SK-N-DZ (cell line): ENCODE results near the gene NIPBL. TPM values are rescaled to one million over a fixed set of nuclear protein-coding genes. Genes with fewer than 3 reads are reported as not detected.
A peak's percentile ranks its signal among the peaks of the same experiment; 100 is the strongest.
"Not testable (repeated sequence)": the region's sequence is repeated elsewhere in the genome, so short reads cannot be mapped to it uniquely, and the experiment has no call there.

ENCODE experiments used
- DNase-seq: peaks from one replicate; pipeline ENCODE4 v3.0.0-alpha.2; 2015; ENCODE audit warnings: low spot score
- polyA plus RNA-seq, 2 experiments: library from polyadenylated mRNA; depleted of rRNA; stranded (reverse); fragments of >200 nt; gene quantifications; 2 replicates each; pipeline ENCODE4 v1.2.3, GENCODE V29; 2014

Gene NIPBL
- polyA plus RNA-seq (2014; cell fraction: cytosol; rRNA removed): 12.2 and 14.5 TPM in 2 replicates
- polyA plus RNA-seq (2014; cell fraction: nucleus; rRNA removed): 16.8 and 19.5 TPM in 2 replicates

GRCh38 chr5:36876299-36876964, at the start of gene NIPBL:
NIPBL (plus strand) TSS chr5:36876769; CDS start chr5:36953697, 76,928 bp downstream.
- DNase-seq: peak; percentile 94

GRCh38 chr5:36832274-36832673, 44.3 kb upstream of the NIPBL start:
- DNase-seq: no peak

GRCh38 chr5:36836831-36837230, 39.7 kb upstream of the NIPBL start:
- no peak for DNase-seq

GRCh38 chr5:36839489-36840476, 36.8 kb upstream of the NIPBL start:
- no peak for DNase-seq

GRCh38 chr5:36841677-36842076, 34.9 kb upstream of the NIPBL start:
- no peak for DNase-seq

DNA sequence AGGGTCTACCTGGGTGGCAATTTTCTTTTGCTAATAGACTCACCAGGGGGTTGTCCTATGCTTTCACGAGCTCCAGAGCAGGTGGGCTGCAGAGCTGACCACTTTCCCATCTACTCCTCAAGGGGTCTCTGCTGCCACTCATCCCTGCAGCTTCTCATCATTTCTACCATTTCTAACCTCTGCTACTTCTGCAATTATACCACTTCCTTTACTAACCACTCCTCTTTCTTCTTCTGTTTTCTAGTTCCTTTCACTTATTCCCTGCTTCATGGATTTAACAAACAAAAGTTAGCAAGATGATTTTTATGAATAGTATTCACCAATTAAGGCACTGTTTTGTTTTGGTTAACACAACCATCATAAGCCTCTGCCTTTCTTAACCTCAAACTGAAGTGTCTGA, 34.5 kb upstream of the NIPBL start:
- DNase-seq: no peak

- DNase-seq: no peak
These were observed 32.3 kb upstream of the NIPBL start for GRCh38 chr5:36844305-36844704.

- DNase-seq: not testable (repeated sequence)
These were observed 28.0 kb upstream of the NIPBL start for GRCh38 chr5:36848545-36848944.

DNA sequence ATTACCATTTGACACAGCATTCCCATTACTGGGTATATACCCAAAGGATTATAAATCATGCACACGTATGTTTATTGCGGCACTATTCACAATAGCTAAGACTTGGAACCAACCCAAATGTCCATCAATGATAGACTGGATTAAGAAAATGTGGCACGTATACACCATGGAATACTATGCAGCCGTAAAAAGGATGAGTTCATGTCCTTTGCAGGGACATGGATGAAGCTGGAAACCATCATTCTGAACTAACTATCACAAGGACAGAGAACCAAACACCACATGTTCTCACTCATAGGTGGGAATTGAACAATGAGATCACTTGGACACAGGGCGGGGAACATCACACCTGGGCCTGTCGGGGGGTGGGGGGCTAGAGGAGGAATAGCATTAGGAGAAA, 23.7 kb upstream of the NIPBL start:
- DNase-seq: not testable (repeated sequence)

GRCh38 chr5:36854402-36855140, 22.0 kb upstream of the NIPBL start:
- no peak for DNase-seq

- no peak for DNase-seq
These were observed 21.5 kb upstream of the NIPBL start for GRCh38 chr5:36855141-36855495.

GRCh38 chr5:36861871-36862270, 14.7 kb upstream of the NIPBL start:
- no peak for DNase-seq

DNA sequence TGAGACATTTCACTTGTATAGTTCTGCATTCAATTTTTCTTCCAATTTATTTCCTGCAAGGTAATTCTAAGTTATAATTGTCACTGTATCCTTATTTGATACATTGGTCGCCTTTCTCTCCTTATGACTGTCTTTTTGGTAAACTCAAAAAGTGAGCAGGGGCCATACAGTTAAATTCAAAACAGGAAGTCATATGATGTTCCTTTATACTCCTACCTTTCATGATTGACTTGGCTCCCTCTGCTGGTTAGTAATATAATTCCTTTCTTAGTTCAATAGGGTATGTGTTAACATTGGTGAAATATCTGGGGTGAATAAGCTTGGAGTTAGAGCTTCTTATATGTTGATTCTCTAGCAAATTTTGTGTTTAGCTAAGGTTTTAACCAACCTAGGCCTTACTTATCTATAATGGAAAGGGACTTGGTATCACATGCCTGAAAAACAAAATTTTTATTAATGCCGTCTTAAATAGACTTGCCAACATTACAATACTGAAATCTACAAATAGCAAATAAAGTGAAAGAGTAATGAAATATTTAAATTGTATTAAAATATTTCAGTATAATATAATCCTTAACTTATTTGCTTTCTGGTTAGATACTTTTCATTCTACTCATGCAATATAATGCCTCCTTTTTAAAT, 6.0 kb upstream of the NIPBL start:
- DNase-seq: peak; percentile 72

DNA sequence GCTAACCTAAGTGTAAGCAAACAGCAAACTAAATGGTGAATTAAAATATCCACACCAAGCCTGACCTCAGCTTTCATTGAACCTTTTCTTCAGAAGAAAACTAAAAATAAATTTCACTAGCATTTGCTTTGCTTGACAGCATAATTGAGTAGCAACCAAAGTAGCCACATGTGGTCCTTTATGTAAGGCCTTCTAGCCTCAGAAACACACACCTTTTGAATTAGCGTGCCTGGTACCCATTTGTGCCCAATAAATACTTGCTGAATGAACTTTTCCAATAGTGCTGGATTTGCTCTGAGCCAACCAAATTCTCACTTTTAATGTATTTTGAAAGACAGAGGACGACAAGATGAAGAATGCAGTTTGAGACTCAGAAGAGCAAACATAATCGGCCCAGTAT, 2.1 kb upstream of the NIPBL start:
- DNase-seq: no peak

- DNase-seq: peak; percentile 54
These were observed 1.3 kb upstream of the NIPBL start for GRCh38 chr5:36875051-36875789.

DNA sequence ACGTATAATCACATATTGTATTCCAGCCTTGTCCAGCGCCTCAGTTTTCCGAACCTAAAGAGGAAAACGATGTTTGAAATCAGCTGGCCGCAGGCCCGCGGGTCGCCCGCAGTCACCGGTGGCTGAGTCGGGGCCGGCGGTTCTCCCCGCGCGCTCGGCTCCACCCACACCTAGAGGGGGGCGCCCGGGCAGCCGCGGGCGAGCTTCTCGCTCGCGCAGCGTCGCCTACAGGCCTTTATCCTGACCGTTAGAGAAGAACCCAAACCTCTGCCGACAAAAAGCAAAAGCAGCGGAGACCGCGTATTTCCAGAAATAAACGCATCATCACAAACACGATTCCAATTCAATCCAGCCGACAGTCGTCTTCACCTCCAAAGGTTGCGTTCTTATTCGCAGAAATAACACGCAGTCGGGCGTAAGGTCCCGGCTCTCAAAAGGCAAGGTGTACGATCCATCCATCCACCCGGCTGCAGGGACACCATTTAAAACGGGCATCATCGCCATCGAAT, 725 bp upstream of the NIPBL start:
- DNase-seq: peak; percentile 74

DNA sequence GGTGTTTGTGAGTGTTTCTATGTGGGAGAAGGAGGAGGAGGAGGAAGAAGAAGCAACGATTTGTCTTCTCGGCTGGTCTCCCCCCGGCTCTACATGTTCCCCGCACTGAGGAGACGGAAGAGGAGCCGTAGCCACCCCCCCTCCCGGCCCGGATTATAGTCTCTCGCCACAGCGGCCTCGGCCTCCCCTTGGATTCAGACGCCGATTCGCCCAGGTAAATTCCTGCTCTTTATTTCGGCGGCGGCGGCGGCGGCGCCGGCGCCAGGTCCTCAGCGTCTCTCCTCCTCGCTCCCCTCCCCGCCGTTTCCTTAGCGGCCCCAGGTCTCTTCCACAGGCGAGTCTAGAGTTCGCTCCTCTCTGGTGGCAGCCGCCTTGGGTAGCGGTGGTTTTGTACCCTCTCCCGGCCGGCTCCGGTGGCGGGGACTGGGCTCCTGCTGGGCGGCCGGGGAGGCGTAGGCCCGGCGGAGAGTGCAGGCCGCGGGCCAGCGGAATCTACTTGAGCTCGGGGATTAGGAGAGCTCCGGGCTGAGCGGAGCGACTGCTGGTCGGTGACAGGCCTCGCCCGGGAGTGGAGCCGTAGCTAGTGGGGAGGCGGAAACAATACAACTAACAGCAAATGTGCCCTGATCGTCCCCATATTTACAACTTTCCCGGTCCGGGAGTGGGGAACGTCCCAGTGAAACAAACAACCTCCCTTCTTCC, 547 bp downstream of the NIPBL start:
- peak; percentile 55 for DNase-seq

GRCh38 chr5:36877667-36878391, 1.3 kb downstream of the NIPBL start:
- no peak for DNase-seq
